ENCODE results near the gene NTNG1. TPM values are rescaled to one million over a fixed set of nuclear protein-coding genes. Genes with fewer than 3 reads are reported as not detected.

Gene NTNG1
- total and polyA plus RNA-seq, 10 of the 15 experiments (the other 5 are each of a cell fraction or from before 2014, with no cell fraction given), result 0.18 to 2.3 (median 1.1) TPM; not detected in 1

- H3K27me3 ChIP-seq (replicated peaks in 1 of 2; ENCODE audit: control insufficient read depth in 2 of 2, insufficient read depth in 2 of 2, low read length in 1 of 2), result no peaks in the 10 kb centered on the region
These were observed 273.7 kb downstream of the NTNG1 start for GRCh38 chr1:107414550-107414949.

More at GRCh38 chr1:107414550-107414949, 273.7 kb downstream of the NTNG1 start:
- H3K9ac ChIP-seq (ENCODE audit: control insufficient read depth, insufficient read depth, low read length), result no peak overlapping the region
- POLR2A ChIA-PET, result no interaction called here
- RAD21 ChIA-PET (ENCODE audit: unreplicated experiment), result interaction anchor here (1.2 to 2.3 kb wide), 2 partner anchors 16 to 115 kb away, joined by 3 to 9 read pairs; no protein-coding TSS in a partner anchor
- ATAC-seq (no peak), FAIRE-seq (no peak), DNase-seq (ENCODE audit: low read depth, low spot score) (no peak)
- H3K36me3 ChIP-seq (ENCODE audit: control insufficient read depth in 2 of 2, insufficient read depth in 2 of 2, low read length in 1 of 2), result no peaks in the 10 kb centered on the region
- no peak overlapping the region for H3K4me3 ChIP-seq
- SMC1A ChIA-PET (ENCODE audit: uncharacterized antibody, unreplicated experiment), result interaction anchor here (0.7 to 1.6 kb wide), 10 partner anchors 8 to 216 kb away, joined by 3 to 9 read pairs (median 3); no protein-coding TSS in a partner anchor
- intact Hi-C loops (cut with micrococcal nuclease; ENCODE audit: unreplicated experiment), result no loop called here
- TF ChIP-seq IRF4 (IDR thresholded peaks at IDR 0.05; ENCODE audit: low read depth, low read length), result no peak
- no peak for TF ChIP-seq MYC (IDR thresholded peaks at IDR 0.05; ENCODE audit: insufficient read depth, insufficient read length, insufficient replicate concordance, low read length, severe bottlenecking)
- no peak for TF ChIP-seq ZNF592 (IDR thresholded peaks at IDR 0.05)
- TF ChIP-seq TCF12 (IDR thresholded peaks at IDR 0.05; ENCODE audit: low read depth, low read length), result no peak
- no peak for TF ChIP-seq TARDBP (IDR thresholded peaks at IDR 0.05; ENCODE audit: borderline replicate concordance)
- no peak for TF ChIP-seq SP1 (IDR thresholded peaks at IDR 0.05; ENCODE audit: low read depth, low read length)
- no peak for TF ChIP-seq ASH2L (IDR thresholded peaks at IDR 0.05; ENCODE audit: borderline replicate concordance, low read depth)
- TF ChIP-seq ZNF207 (IDR thresholded peaks at IDR 0.05; ENCODE audit: borderline replicate concordance), result no peak
- TF ChIP-seq SIN3A (IDR thresholded peaks at IDR 0.05; ENCODE audit: low read depth, low read length), result no peak
- TF ChIP-seq PKNOX1 (IDR thresholded peaks at IDR 0.05), result no peak
- TF ChIP-seq MTA3 (IDR thresholded peaks at IDR 0.05; ENCODE audit: borderline replicate concordance, low read length), result no peak
- no peaks in the 10 kb centered on the region for H3K4me1 ChIP-seq (ENCODE audit: control insufficient read depth, insufficient read depth, low read length)
- H3K79me2 ChIP-seq (ENCODE audit: control insufficient read depth, insufficient read depth, low read length), result no peaks in the 10 kb centered on the region
- no peak overlapping the region for H3K27ac ChIP-seq (ENCODE audit: control insufficient read depth, insufficient read depth)
- H3K9me3 ChIP-seq (replicated peaks; ENCODE audit: control insufficient read depth, insufficient read depth, low read length), result no peaks in the 10 kb centered on the region
- H3K4me2 ChIP-seq (ENCODE audit: control insufficient read depth, insufficient read depth), result no peak overlapping the region
- no TSS peak for BruUV-seq (replicated peaks)
- CTCF ChIA-PET, result interaction anchor here (1.1 to 1.7 kb wide), 5 partner anchors 9 to 334 kb away, joined by 3 to 6 read pairs (median 3); no protein-coding TSS in a partner anchor
- 47% methylated on average over 3 of the region's 3 CpGs for WGBS (ENCODE audit: insufficient coverage, insufficient replicate concordance, low lambda C conversion rate, missing lambda C conversion rate)
- in situ Hi-C loops (cut with MboI), result no loop called here
- H2AFZ ChIP-seq (ENCODE audit: control insufficient read depth, low read depth, low read length), result no peak overlapping the region
- H4K20me1 ChIP-seq (ENCODE audit: control insufficient read depth, insufficient read depth), result no peaks in the 10 kb centered on the region
